Measurements from ENCODE around the gene GRM7. TPM values are rescaled to one million over a fixed set of nuclear protein-coding genes. Genes with fewer than 3 reads are reported as not detected.

Gene GRM7
- total RNA-seq, 1 experiment from 2014 or later: not detected

- Histone ChIP-seq H3K9me3 (ENCODE audit: control insufficient read depth in 1 of 2, insufficient read depth in 1 of 2, low read depth in 1 of 2, low read length in 2 of 2) (no peaks in the 10 kb centered on the region), H3K4me3 (replicated peaks in 1 of 2; ENCODE audit: low read depth in 1 of 2, low read length in 2 of 2) (no peak overlapping the region), H3K27me3 (ENCODE audit: insufficient read depth, low read length) (no peaks in the 10 kb centered on the region), H3K79me2 (ENCODE audit: insufficient read depth, low read length) (no peaks in the 10 kb centered on the region), H3K27ac (ENCODE audit: low read depth, low read length) (no peak overlapping the region), H3K9me2 (ENCODE audit: insufficient read depth) (no peaks in the 10 kb centered on the region), H3K9ac (ENCODE audit: low read length) (no peak overlapping the region), H2AFZ (ENCODE audit: low read depth, low read length, poor library complexity, severe bottlenecking) (no peak overlapping the region), H3K36me3 (ENCODE audit: control insufficient read depth in 1 of 2, insufficient read depth in 2 of 2, low read length in 2 of 2) (no peaks in the 10 kb centered on the region), H4K20me1 (ENCODE audit: insufficient read depth) (no peaks in the 10 kb centered on the region), H3K4me1 (ENCODE audit: control insufficient read depth in 1 of 2, insufficient read depth in 2 of 2, low read length in 2 of 2) (no peaks in the 10 kb centered on the region), H3K4me2 (ENCODE audit: low read length) (no peak overlapping the region)
- DNase-seq (ENCODE audit: low read depth, low spot score) (no peak), ATAC-seq (no peak)
- no peak for TF ChIP-seq POLR2A (IDR thresholded peaks at IDR 0.05; ENCODE audit: borderline replicate concordance, extremely low read depth, insufficient read depth, insufficient read length)
- TF ChIP-seq, protein P1, sequence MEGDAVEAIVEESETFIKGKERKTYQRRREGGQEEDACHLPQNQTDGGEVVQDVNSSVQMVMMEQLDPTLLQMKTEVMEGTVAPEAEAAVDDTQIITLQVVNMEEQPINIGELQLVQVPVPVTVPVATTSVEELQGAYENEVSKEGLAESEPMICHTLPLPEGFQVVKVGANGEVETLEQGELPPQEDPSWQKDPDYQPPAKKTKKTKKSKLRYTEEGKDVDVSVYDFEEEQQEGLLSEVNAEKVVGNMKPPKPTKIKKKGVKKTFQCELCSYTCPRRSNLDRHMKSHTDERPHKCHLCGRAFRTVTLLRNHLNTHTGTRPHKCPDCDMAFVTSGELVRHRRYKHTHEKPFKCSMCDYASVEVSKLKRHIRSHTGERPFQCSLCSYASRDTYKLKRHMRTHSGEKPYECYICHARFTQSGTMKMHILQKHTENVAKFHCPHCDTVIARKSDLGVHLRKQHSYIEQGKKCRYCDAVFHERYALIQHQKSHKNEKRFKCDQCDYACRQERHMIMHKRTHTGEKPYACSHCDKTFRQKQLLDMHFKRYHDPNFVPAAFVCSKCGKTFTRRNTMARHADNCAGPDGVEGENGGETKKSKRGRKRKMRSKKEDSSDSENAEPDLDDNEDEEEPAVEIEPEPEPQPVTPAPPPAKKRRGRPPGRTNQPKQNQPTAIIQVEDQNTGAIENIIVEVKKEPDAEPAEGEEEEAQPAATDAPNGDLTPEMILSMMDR (IDR thresholded peaks at IDR 0.05 in 2 of 3, conservative IDR thresholded peaks at IDR 0.05 in 1 of 3; ENCODE audit: borderline replicate concordance in 1 of 3, insufficient read depth in 1 of 3, low read depth in 2 of 3, low read length in 2 of 3): no peak
- TF ChIP-seq, protein P2, sequence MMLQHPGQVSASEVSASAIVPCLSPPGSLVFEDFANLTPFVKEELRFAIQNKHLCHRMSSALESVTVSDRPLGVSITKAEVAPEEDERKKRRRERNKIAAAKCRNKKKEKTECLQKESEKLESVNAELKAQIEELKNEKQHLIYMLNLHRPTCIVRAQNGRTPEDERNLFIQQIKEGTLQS (IDR thresholded peaks at IDR 0.05): no peak
- TF ChIP-seq, protein P3, sequence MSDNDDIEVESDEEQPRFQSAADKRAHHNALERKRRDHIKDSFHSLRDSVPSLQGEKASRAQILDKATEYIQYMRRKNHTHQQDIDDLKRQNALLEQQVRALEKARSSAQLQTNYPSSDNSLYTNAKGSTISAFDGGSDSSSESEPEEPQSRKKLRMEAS (IDR thresholded peaks at IDR 0.05): no peak
- intact Hi-C loops (cut with micrococcal nuclease): no loop called here
- no TSS peak for BruUV-seq (replicated peaks)
- ChIA-PET RAD21 (ENCODE audit: low non-redundant PET in 1 of 2, low total read pairs in 2 of 2, uncharacterized antibody in 2 of 2, unreplicated experiment in 2 of 2) (no interaction called here), CTCF (no interaction called here), POLR2A (no interaction called here)
These were observed 764.1 kb downstream of the GRM7 start for GRCh38 chr3:7625021-7625420.

DNA sequence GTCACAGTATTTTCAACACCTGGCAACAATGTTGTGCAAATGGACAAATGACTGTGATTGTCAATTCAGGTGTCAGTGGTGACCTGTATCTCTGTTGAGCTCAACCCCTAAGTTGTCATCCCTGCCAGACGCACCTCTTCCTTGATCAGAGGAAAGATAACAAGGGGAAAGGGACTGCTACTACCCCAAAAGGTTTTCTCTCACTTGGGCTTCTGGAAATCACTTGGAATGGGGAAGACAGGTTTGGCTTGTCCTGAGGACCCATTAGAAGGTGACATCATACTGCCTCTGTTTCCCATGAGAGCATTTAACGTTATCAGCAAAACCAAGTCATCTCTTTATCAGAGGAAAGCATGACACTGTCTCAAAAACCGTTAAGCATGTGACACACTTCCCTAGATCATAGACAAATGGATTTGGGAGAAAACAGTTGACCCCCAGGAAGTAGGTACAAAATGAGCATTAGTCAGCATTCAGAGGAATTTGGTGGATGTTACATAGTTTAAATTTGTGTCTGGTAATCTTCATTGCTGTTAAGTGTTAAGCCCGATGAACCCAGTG, 769.5 kb downstream of the GRM7 start:
- no peaks in the 10 kb centered on the region for H3K36me3 ChIP-seq (ENCODE audit: control insufficient read depth in 1 of 2, insufficient read depth in 2 of 2, low read length in 2 of 2)
- BruUV-seq (replicated peaks): no TSS peak
- no peaks in the 10 kb centered on the region for H3K9me3 ChIP-seq (ENCODE audit: control insufficient read depth in 1 of 2, insufficient read depth in 1 of 2, low read depth in 1 of 2, low read length in 2 of 2)
- ChIA-PET RAD21 (ENCODE audit: low non-redundant PET in 1 of 2, low total read pairs in 2 of 2, uncharacterized antibody in 2 of 2, unreplicated experiment in 2 of 2) (no interaction called here), CTCF (no interaction called here), POLR2A (no interaction called here)
- no peaks in the 10 kb centered on the region for H3K79me2 ChIP-seq (ENCODE audit: insufficient read depth, low read length)
- TF ChIP-seq TCF7L2 (IDR thresholded peaks at IDR 0.05; ENCODE audit: borderline replicate concordance, extremely low read depth, insufficient read depth, insufficient read length) (no peak), EZH2 (IDR thresholded peaks at IDR 0.05) (no peak), ZNF274 (IDR thresholded peaks at IDR 0.05; ENCODE audit: low read depth, low read length) (no peak), POLR2AphosphoS5 (IDR thresholded peaks at IDR 0.05; ENCODE audit: low read depth, low read length) (no peak), SRF (IDR thresholded peaks at IDR 0.05; ENCODE audit: low read depth) (no peak), ELF1 (IDR thresholded peaks at IDR 0.05; ENCODE audit: borderline replicate concordance, low read depth) (no peak)
- TF ChIP-seq, protein P1 (IDR thresholded peaks at IDR 0.05 in 2 of 3, conservative IDR thresholded peaks at IDR 0.05 in 1 of 3; ENCODE audit: borderline replicate concordance in 1 of 3, insufficient read depth in 1 of 3, low read depth in 2 of 3, low read length in 2 of 3): no peak
- TF ChIP-seq, protein P2 (IDR thresholded peaks at IDR 0.05): no peak
- no peaks in the 10 kb centered on the region for H4K20me1 ChIP-seq (ENCODE audit: insufficient read depth)
- no peaks in the 10 kb centered on the region for H3K9me2 ChIP-seq (ENCODE audit: insufficient read depth)
- no peak overlapping the region for H3K4me2 ChIP-seq (ENCODE audit: low read length)
- no peak overlapping the region for H2AFZ ChIP-seq (ENCODE audit: low read depth, low read length, poor library complexity, severe bottlenecking)
- no peak overlapping the region for H3K27ac ChIP-seq (ENCODE audit: low read depth, low read length)
- H3K9ac ChIP-seq (ENCODE audit: low read length): no peak overlapping the region
- no peak for DNase-seq (ENCODE audit: low read depth, low spot score)
- H3K4me1 ChIP-seq (ENCODE audit: control insufficient read depth in 1 of 2, insufficient read depth in 2 of 2, low read length in 2 of 2): no peaks in the 10 kb centered on the region
- no peak for ATAC-seq
- intact Hi-C loops (cut with micrococcal nuclease): no loop called here
- H3K27me3 ChIP-seq (ENCODE audit: insufficient read depth, low read length): no peaks in the 10 kb centered on the region
- H3K4me3 ChIP-seq (replicated peaks in 1 of 2; ENCODE audit: low read depth in 1 of 2, low read length in 2 of 2): no peak overlapping the region
